HG03354 (cell line): ENCODE data around the gene HRAS.

ENCODE experiments used
- ATAC-seq: cut with Tn5 transposase; IDR thresholded peaks from one replicate; pipeline ENCODE4 v1.9.1; 2021; ENCODE audit warnings: mild to moderate bottlenecking; ENCODE audit not compliant: unreplicated experiment, poor library complexity, severe bottlenecking

Gene HRAS

GRCh38 chr11:567629-568292 lies 32.4 kb upstream of the HRAS start:
- ATAC-seq: peak; percentile 2

GRCh38 chr11:567011-567628 lies 31.7 kb upstream of the HRAS start:
- ATAC-seq: no peak

- ATAC-seq: no peak
These were observed 30.6 kb upstream of the HRAS start for GRCh38 chr11:565921-566509.

DNA sequence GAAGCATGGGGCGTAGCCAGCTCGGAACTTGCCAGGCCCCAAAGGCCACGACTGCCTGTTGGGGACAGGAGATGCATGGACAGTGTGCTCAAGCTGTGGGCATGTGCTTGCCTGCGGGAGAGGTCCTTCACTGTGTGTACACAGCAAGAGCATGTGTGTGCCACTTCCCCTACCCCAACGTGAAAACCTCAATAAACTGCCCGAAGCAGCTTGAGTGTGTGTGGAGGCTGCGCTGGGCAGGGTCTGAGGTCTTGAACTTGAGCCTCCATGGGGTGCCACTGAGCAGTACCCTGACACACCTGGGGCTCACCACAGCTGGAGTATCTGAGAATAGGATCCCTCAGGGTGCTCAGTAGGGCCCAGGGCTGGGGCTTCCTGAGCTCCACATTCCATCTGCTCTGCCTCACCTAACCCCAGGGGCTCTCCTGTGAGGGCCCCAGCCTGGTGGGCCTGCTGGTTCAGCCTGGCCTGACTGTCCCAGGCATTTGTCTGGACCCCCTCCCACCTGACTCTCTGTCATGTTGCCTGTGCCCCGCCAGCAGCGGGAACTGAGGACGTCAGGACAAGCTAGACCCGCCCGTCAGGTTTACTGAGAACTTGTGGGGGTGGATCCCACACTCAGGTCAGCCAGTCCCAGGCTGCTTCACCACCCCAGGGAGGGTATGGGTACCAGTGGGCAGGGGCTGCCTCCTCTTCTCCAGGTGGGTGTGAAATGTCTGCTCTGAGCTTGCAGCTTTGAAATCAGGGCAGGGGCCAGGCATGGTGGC lies 28.6 kb upstream of the HRAS start:
- ATAC-seq: no peak

GRCh38 chr11:563066-563811 lies 27.9 kb upstream of the HRAS start:
- ATAC-seq: no peak

- no peak for ATAC-seq
These were observed 26.8 kb upstream of the HRAS start for GRCh38 chr11:562046-562645.

DNA sequence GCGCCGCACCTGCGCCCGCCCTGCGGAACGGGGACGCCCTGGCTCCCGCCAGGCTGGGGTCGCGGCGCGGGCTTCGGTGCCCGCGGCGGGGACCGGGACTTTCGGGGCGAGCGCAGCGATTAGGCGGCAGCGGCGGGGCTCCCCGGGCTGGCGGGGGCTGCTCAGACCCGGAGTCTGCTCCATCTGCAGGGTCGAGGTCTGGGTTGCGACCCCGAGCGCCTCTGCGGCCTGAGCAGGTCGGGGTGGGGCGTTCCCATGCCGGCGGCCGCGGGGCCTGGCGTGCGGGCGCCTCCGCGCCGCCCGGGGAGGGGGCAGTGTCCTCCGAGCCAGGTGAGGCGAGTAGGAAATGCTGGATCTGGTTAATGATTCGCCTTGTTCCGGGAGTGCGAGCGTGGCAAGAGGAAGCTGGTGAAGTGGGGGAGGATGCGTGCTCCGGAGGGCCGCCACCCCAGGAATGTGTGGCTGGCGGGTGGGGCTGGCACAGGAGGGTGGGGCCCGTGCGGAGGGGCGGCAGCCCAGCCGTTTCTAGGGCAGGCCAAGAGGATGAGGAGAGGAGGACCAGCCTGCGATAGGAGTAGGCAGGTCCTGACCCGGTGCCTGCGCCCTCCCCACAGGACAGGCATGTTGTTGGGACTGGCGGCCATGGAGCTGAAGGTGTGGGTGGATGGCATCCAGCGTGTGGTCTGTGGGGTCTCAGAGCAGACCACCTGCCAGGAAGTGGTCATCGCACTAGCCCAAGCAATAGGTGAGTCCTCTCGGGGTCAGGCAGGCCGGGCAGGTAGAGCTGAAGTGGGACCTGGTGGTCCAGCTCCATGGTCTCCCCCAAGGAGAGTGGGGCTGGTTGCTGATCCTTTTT lies 26.0 kb upstream of the HRAS start:
- peak; percentile 42 for ATAC-seq

GRCh38 chr11:560305-561147 lies 25.1 kb upstream of the HRAS start, which contains the start of the genes LMNTD2 and RASSF7:
Gene LMNTD2, minus strand, starts transcription at chr11:560738. Its CDS starts 22 bp downstream, at chr11:560716.
Gene RASSF7, plus strand, starts transcription at chr11:560970. Its CDS starts 799 bp downstream, at chr11:561769.
- peak; percentile 82 for ATAC-seq

DNA sequence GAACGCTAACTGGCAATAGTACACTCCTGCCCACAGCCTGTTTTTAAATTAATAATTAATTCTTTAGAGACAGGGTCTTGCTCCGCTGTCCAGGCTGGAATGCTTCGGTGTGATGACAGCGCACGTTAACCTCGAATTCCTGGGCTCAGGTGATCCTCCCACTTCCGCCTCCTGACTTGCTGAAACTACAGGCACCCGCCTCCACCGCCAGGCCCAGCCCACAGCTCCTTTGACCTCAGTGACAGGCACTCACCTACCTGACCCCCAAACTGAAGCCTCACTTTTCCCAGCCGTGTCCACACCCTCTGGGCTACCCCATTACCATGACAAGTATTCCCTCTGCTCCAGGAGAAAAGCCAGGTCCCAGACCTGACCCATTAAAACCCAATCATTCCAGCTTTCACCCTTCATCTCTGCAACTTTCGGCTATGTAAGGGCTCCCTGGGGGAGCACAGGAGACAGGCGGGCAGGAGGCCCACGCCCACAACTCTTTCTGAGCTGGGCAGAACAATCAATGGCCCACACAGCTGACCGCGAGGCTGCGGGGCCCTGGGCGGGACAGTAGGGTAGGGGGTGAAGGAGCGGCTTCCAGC lies 24.4 kb upstream of the HRAS start:
- ATAC-seq: no peak

GRCh38 chr11:559020-559620 lies 23.7 kb upstream of the HRAS start:
- ATAC-seq: no peak

- no peak for ATAC-seq
These were observed 23.1 kb upstream of the HRAS start for GRCh38 chr11:558503-558902.

- ATAC-seq: no peak
These were observed 22.2 kb upstream of the HRAS start for GRCh38 chr11:557328-558132.

- ATAC-seq: no peak
These were observed 21.4 kb upstream of the HRAS start for GRCh38 chr11:556662-557256.

DNA sequence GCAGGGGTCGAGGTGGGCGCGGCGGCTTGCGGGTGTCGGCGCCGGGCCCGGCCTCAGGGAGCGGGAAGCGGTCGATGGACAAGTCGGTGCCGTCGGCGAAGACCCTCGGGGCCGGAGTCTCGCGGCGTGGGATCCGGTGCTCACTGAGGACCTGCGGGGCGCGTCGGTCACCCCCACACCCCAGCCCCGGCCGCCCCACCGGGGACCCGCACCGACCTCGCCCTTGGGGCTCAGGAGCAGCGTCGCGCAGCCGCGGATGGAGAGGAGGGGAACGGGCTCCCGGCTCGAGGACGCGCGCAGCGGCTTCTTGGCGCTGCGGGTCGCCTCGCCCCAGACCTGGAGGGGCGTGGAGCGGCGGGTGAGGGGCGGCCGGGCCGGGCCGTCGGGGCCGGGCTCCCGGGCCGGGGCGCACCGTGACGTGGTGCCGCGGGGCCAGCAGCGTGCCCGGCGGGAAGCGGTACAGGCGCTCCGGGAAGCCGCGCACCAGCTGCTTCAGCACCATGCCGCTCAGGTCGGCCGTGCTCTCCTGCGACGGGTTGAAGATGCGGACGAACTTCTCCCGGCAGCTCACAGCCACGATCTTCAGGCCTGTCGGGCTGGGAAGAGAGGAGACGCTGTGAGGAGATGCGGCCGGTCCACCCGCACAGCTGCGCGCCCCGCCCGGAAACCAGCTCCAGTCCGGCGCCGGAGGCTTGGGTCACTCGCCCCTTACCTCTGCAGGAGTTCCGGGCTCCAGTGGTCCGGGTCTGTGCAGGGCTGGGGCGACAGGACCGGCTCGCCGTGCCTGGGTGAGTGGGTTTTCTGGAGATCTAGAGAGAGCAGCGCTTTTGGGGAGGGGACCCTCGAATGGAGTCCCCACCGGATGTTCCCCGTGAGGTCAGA lies 20.6 kb upstream of the HRAS start:
- no peak for ATAC-seq
